ENCODE measurements around the gene HSD17B3. TPM values are rescaled to one million over a fixed set of nuclear protein-coding genes. Genes with fewer than 3 reads are reported as not detected.
"Not testable (repeated sequence)": the region's sequence is repeated elsewhere in the genome, so short reads cannot be mapped to it uniquely, and the experiment has no call there.

The HSD17B3 gene
- total RNA-seq, 6 experiments from 2014 or later, result not detected

DNA sequence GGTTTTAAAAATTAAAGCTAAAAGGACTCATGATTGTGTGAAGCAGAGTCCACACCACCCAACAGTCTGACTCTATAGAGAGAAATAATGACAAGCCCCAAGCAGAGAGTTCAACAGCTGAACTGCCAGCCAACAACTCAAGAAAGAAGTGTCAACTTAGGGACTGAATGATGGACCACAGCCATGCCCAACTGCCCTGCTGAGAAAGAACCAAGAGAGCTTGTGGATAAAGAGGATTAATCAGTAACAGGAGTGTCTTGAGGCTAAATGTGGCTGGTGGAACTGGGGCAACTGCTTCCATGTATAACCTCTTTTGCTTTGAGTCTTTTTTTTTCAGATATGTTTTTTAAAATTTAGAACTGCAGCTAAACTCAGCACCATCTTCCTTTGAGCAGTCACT, 109.3 kb downstream of the HSD17B3 start:
- no peak overlapping the region for H3K4me3 Mint-ChIP-seq
- TF ChIP-seq, protein P1, sequence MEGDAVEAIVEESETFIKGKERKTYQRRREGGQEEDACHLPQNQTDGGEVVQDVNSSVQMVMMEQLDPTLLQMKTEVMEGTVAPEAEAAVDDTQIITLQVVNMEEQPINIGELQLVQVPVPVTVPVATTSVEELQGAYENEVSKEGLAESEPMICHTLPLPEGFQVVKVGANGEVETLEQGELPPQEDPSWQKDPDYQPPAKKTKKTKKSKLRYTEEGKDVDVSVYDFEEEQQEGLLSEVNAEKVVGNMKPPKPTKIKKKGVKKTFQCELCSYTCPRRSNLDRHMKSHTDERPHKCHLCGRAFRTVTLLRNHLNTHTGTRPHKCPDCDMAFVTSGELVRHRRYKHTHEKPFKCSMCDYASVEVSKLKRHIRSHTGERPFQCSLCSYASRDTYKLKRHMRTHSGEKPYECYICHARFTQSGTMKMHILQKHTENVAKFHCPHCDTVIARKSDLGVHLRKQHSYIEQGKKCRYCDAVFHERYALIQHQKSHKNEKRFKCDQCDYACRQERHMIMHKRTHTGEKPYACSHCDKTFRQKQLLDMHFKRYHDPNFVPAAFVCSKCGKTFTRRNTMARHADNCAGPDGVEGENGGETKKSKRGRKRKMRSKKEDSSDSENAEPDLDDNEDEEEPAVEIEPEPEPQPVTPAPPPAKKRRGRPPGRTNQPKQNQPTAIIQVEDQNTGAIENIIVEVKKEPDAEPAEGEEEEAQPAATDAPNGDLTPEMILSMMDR (IDR thresholded peaks at IDR 0.05), result no peak
- no peak for DNase-seq
- peaks cover 8% of the 10 kb centered on the region for H3K9me3 Mint-ChIP-seq
- peaks cover 4% of the 10 kb centered on the region for H3K27me3 Mint-ChIP-seq (ENCODE audit: insufficient read depth)
- H3K27ac Mint-ChIP-seq, result no peak overlapping the region
- H3K4me1 Mint-ChIP-seq (ENCODE audit: low read depth), result no peaks in the 10 kb centered on the region
- H3K36me3 Mint-ChIP-seq (ENCODE audit: low read depth), result no peaks in the 10 kb centered on the region

DNA sequence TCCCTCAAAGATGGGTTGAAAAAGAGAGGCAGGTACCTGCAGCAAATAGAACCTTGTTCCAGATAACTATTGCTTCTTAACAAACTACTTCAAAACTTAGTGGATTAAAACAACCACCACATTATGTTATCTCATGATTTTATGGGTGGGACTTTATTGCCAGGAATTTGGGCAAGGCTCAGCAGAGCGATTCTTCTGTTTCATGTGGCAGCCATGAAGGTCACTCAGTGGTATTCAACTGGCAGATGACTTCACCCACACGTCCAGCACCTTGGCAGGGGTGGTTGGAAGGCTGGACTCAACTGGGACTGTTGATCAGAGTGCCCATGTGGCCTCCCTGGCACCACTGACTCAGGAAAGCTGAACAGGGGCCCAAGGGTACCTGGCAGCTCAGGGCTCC, 112.0 kb downstream of the HSD17B3 start:
- no peak for DNase-seq
- Mint-ChIP-seq H3K4me1 (ENCODE audit: low read depth) (no peaks in the 10 kb centered on the region), H3K36me3 (ENCODE audit: low read depth) (no peaks in the 10 kb centered on the region), H3K4me3 (no peak overlapping the region), H3K9me3 (peaks cover 12% of the 10 kb centered on the region), H3K27ac (no peak overlapping the region), H3K27me3 (ENCODE audit: insufficient read depth) (peaks cover 6% of the 10 kb centered on the region)
- TF ChIP-seq, protein P1 (IDR thresholded peaks at IDR 0.05), result no peak

DNA sequence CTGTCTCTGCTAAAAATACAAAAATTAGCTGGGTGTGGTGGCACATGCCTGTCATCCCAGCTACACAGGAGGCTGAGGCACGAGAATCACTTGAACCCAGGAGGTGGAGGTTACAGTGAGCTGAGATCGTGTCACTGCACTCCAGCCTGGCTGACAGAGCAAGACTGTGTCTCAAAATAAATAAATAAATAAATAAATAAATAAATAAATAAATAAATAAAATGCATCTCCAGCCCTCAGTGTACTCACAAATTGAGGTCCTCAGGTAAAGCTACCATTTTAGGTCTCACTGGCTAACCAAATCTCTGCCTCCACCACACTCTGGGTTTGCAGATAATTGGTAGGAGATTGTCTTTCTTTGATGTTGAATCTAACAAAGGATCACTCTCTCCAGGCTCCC, 112.4 kb downstream of the HSD17B3 start:
- H3K27ac Mint-ChIP-seq; H3K36me3 Mint-ChIP-seq (ENCODE audit: low read depth); H3K4me3 Mint-ChIP-seq; DNase-seq; H3K27me3 Mint-ChIP-seq (ENCODE audit: insufficient read depth); H3K4me1 Mint-ChIP-seq (ENCODE audit: low read depth): not testable (repeated sequence)
- peaks cover 12% of the 10 kb centered on the region for H3K9me3 Mint-ChIP-seq

- no peaks in the 10 kb centered on the region for H3K36me3 Mint-ChIP-seq (ENCODE audit: low read depth)
- H3K27me3 Mint-ChIP-seq (ENCODE audit: insufficient read depth), result peaks cover 11% of the 10 kb centered on the region
- peaks cover 12% of the 10 kb centered on the region for H3K9me3 Mint-ChIP-seq
- TF ChIP-seq, protein P1 (IDR thresholded peaks at IDR 0.05), result no peak
- no peak overlapping the region for H3K27ac Mint-ChIP-seq
- H3K4me1 Mint-ChIP-seq (ENCODE audit: low read depth), result no peaks in the 10 kb centered on the region
- no peak overlapping the region for H3K4me3 Mint-ChIP-seq
- no peak for DNase-seq
Measured at GRCh38 chr9:96188571-96188970, 113.4 kb downstream of the HSD17B3 start.

- no peak for DNase-seq
- Mint-ChIP-seq H3K9me3 (peaks cover 12% of the 10 kb centered on the region), H3K4me1 (ENCODE audit: low read depth) (no peaks in the 10 kb centered on the region), H3K4me3 (no peak overlapping the region), H3K36me3 (ENCODE audit: low read depth) (no peaks in the 10 kb centered on the region), H3K27ac (no peak overlapping the region), H3K27me3 (ENCODE audit: insufficient read depth) (peaks cover 17% of the 10 kb centered on the region)
- TF ChIP-seq, protein P1 (IDR thresholded peaks at IDR 0.05), result no peak
Measured at GRCh38 chr9:96187151-96187555, 114.8 kb downstream of the HSD17B3 start.

DNA sequence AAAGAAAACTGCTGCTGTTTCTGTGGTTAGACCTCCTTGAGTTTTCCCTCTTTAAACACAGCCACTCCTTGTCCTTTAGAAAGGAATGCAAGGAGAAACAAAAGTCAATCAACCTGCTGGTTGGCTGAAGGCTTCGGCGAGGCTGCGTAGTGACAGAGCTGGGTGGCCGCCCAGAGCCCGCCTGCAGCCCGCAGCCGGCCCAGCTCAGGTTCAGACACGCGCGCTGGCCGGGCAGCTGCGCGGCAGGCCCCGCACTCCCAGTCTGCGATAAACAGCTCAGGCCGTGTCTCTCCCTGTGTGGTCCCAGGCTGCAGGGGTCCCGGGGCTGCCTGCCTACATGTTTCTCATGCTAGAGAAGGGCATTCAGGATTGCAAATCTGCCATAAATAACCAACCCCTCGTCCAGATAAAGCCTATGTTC, 115.4 kb downstream of the HSD17B3 start:
- TF ChIP-seq, protein P1 (IDR thresholded peaks at IDR 0.05), result no peak
- no peak for DNase-seq
- Mint-ChIP-seq H3K27me3 (ENCODE audit: insufficient read depth) (peaks cover 18% of the 10 kb centered on the region), H3K36me3 (ENCODE audit: low read depth) (no peaks in the 10 kb centered on the region), H3K4me1 (ENCODE audit: low read depth) (no peaks in the 10 kb centered on the region), H3K4me3 (no peak overlapping the region), H3K27ac (no peak overlapping the region), H3K9me3 (peaks cover 12% of the 10 kb centered on the region)
